ENCODE data around the gene BANF1.

- TF ChIP-seq CTCF (IDR thresholded peaks at IDR 0.05; ENCODE audit: poor library complexity) (no peak), EZH2 (IDR thresholded peaks at IDR 0.05; ENCODE audit: borderline replicate concordance) (no peak)
These were observed 41.5 kb upstream of the BANF1 start for GRCh38 chr11:65960824-65961266.
